GM12891 (cell line): ENCODE results near the gene JADE1.

Experiments
- PAX5 ChIP-seq: IDR thresholded peaks from 2 replicates; pipeline ENCODE4 v1.6.1; 2011; ENCODE audit warnings: low read length, moderate library complexity, mild to moderate bottlenecking; ENCODE audit not compliant: insufficient read depth, severe bottlenecking
- POLR2A ChIP-seq: IDR thresholded peaks from 2 replicates; pipeline ENCODE4 v1.6.1; 2011; ENCODE audit warnings: low read depth, low read length, control low read depth
- POLR2AphosphoS5 ChIP-seq: IDR thresholded peaks from 2 replicates; pipeline ENCODE4 v1.6.1; 2011; ENCODE audit warnings: low read depth, low read length, control low read depth
- POU2F2 ChIP-seq: IDR thresholded peaks from 2 replicates; pipeline ENCODE4 v1.6.1; 2011; ENCODE audit warnings: low read depth, mild to moderate bottlenecking, control low read depth, low read length, moderate library complexity
- SPI1 ChIP-seq: IDR thresholded peaks from 2 replicates; pipeline ENCODE4 v1.6.1; 2011; ENCODE audit warnings: low read depth, low read length, control low read depth
- TAF1 ChIP-seq: IDR thresholded peaks from 2 replicates; pipeline ENCODE4 v1.6.1; 2011; ENCODE audit warnings: low read depth, low read length, control low read depth

DNA sequence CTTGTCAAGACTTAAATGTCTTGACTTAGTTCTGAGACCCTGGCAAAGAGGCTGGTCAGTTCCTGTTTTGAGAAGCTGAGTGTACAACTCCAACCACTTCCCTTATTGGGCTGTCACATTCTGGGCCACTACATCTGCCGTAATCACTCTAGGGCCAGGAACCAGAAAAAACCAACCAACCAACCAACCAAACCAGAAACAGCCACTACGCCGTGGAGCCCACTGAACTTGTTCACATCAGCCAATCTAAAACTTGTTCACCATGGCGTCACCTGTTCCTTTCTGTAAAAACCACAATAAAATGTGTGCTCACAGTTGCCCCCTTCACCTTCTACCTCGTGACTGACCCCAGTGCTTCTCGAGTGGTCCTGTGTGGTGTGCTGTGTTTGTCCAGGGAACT, 107.3 kb downstream of the JADE1 start:
- TF ChIP-seq TAF1 = no peak
- no peak for TF ChIP-seq POLR2A
- no peak for TF ChIP-seq POLR2AphosphoS5
- TF ChIP-seq SPI1 = peak; percentile 94
- TF ChIP-seq POU2F2 = no peak
- TF ChIP-seq PAX5 = no peak
